HCT116 (cell line): Measurements from ENCODE around the gene LSM6. TPM values are rescaled to one million over a fixed set of nuclear protein-coding genes. Genes with fewer than 3 reads are reported as not detected.

ENCODE experiments used
- ATAC-seq: fragments of 200-7000 bp; cut with Tn5 transposase; 2 replicates; pipeline ENCODE4 v1.9.1; 2020; ENCODE audit warnings: mild to moderate bottlenecking, moderate library complexity
- BruUV-seq: library from RNA; stranded (reverse); fragments of 400-500 nt; replicated peaks from 2 replicates; lab custom pipeline; 2021; lab: Mats Ljungman, UMichigan
- CTCF ChIA-PET: fragments of 300-600 bp; sonication (Branson Sonifier 250); formaldehyde crosslinking; loops from one replicate; lab custom pipeline; 2021; ENCODE audit warnings: antibody characterized with exemption; lab: Charles Lee
- POLR2A ChIA-PET: fragments of 300-600, 350-600 bp; sonication (Branson Sonifier 250); formaldehyde crosslinking; loops from one replicate; lab custom pipeline; 2021; ENCODE audit warnings: antibody characterized with exemption; lab: Charles Lee
- RAD21 ChIA-PET, 2 experiments: fragments of 300-600 bp; sonication (Branson Sonifier 250); formaldehyde crosslinking; loops; one replicate each; lab custom pipeline; 2023; ENCODE audit warnings: low total read pairs in 2 of 2; ENCODE audit not compliant: uncharacterized antibody in 2 of 2, unreplicated experiment in 2 of 2, low non-redundant PET in 1 of 2; lab: Charles Lee
- DNase-seq: peaks from one replicate; pipeline ENCODE4 v3.0.0-alpha.2; 2010; ENCODE audit warnings: low read depth, low spot score
- H2AFZ ChIP-seq: fragments of 200-600 bp; shearing (Covaris generic), sonication (generic); 2 replicates; pipeline ENCODE4 v1.6.1; 2017; ENCODE audit warnings: low read depth, mixed run types, mixed read lengths, antibody characterized with exemption, low read length; ENCODE audit not compliant: poor library complexity, severe bottlenecking
- H3K27ac ChIP-seq: 2 replicates; pipeline ENCODE4 v1.5.1; 2012; ENCODE audit warnings: low read depth, low read length
- H3K27me3 ChIP-seq: fragments of 200-600 bp; sonication (generic); 2 replicates; pipeline ENCODE4 v1.6.1; 2016; ENCODE audit warnings: mixed run types, low read length, mixed read lengths; ENCODE audit not compliant: insufficient read depth
- H3K36me3 ChIP-seq, 2 experiments: fragments of 200-500 bp in 1 of 2; fragments of 200-600 bp in 1 of 2; sonication (Bioruptor generic) in 1 of 2; sonication (generic) in 1 of 2; 2 replicates each; pipeline versions ENCODE4 v1.5.1 to v1.6.1; 2014 to 2016; ENCODE audit warnings: low read length in 2 of 2, inconsistent platforms in 1 of 2, mixed read lengths in 1 of 2, mixed run types in 1 of 2; ENCODE audit not compliant: insufficient read depth in 2 of 2, control insufficient read depth in 1 of 2
- H3K4me1 ChIP-seq, 2 experiments: fragments of 200-600 bp in 1 of 2; sonication (generic) in 1 of 2; 2 replicates each; pipeline versions ENCODE4 v1.5.1 to v1.6.1; 2012 to 2017; ENCODE audit warnings: low read length in 2 of 2, inconsistent platforms in 1 of 2, mild to moderate bottlenecking in 1 of 2, mixed read lengths in 1 of 2, mixed run types in 1 of 2, moderate library complexity in 1 of 2; ENCODE audit not compliant: insufficient read depth in 2 of 2, control insufficient read depth in 1 of 2
- H3K4me2 ChIP-seq: fragments of 200-600 bp; sonication (generic); 2 replicates; pipeline ENCODE4 v1.6.1; 2017; ENCODE audit warnings: mixed run types, low read length, mixed read lengths
- H3K4me3 ChIP-seq, 2 experiments: fragments of 200-600 bp in 1 of 2; sonication (generic) in 1 of 2; replicated peaks in 1 of 2; 2 replicates each; pipeline ENCODE4 v1.5.1; 2011 to 2016; ENCODE audit warnings: low read length in 2 of 2, control low read depth in 1 of 2, low read depth in 1 of 2, mild to moderate bottlenecking in 1 of 2, mixed read lengths in 1 of 2, mixed run types in 1 of 2
- H3K79me2 ChIP-seq: fragments of 200-600 bp; sonication (generic); 2 replicates; pipeline ENCODE4 v1.6.1; 2017; ENCODE audit warnings: mild to moderate bottlenecking, mixed run types, low read length, moderate library complexity, mixed read lengths; ENCODE audit not compliant: insufficient read depth
- H3K9ac ChIP-seq: fragments of 200-600 bp; sonication (generic); 2 replicates; pipeline ENCODE4 v1.6.1; 2016; ENCODE audit warnings: low read length, mixed read lengths
- H3K9me2 ChIP-seq: fragments of 200-600 bp; sonication (generic), shearing (Covaris generic); 2 replicates; pipeline ENCODE4 v1.6.1; 2017; ENCODE audit warnings: mixed run types, mild to moderate bottlenecking, moderate library complexity; ENCODE audit not compliant: insufficient read depth
- H3K9me3 ChIP-seq, 2 experiments: fragments of 200-500 bp in 1 of 2; fragments of 200-600 bp in 1 of 2; sonication (Bioruptor generic) in 1 of 2; sonication (generic) in 1 of 2; 2 replicates each; pipeline ENCODE4 v1.6.1; 2014 to 2017; ENCODE audit warnings: low read length in 2 of 2, mixed read lengths in 2 of 2, inconsistent platforms in 1 of 2, low read depth in 1 of 2, mild to moderate bottlenecking in 1 of 2, mixed run types in 1 of 2, moderate library complexity in 1 of 2; ENCODE audit not compliant: control insufficient read depth in 1 of 2, insufficient read depth in 1 of 2
- H4K20me1 ChIP-seq: fragments of 200-600 bp; sonication (generic), shearing (Covaris generic); 2 replicates; pipeline ENCODE4 v1.6.1; 2017; ENCODE audit warnings: mixed run types, mild to moderate bottlenecking, moderate library complexity; ENCODE audit not compliant: insufficient read depth
- CBX3 ChIP-seq: IDR thresholded peaks from 2 replicates; pipeline ENCODE4 v1.6.1; 2012; ENCODE audit warnings: low read depth
- CEBPB ChIP-seq: IDR thresholded peaks from 2 replicates; pipeline ENCODE4 v1.6.1; 2012; ENCODE audit warnings: low read depth
- EGR1 ChIP-seq: IDR thresholded peaks from 2 replicates; pipeline ENCODE4 v1.6.1; 2012; ENCODE audit warnings: low read depth
- EZH2phosphoT487 ChIP-seq: fragments of 200-600 bp; IDR thresholded peaks from 2 replicates; pipeline ENCODE4 v1.6.1; 2018; ENCODE audit warnings: antibody characterized with exemption, borderline replicate concordance
- JUND ChIP-seq: IDR thresholded peaks from 2 replicates; pipeline ENCODE4 v1.6.1; 2012
- POLR2A ChIP-seq: IDR thresholded peaks from 2 replicates; pipeline ENCODE4 v1.7.0; 2011; ENCODE audit warnings: borderline replicate concordance; ENCODE audit not compliant: insufficient read depth, insufficient read length; ENCODE audit errors: extremely low read depth
- POLR2AphosphoS5 ChIP-seq: IDR thresholded peaks from 2 replicates; pipeline ENCODE4 v1.6.1; 2011; ENCODE audit warnings: mild to moderate bottlenecking, low read depth, low read length, moderate library complexity
- SRF ChIP-seq: IDR thresholded peaks from 2 replicates; pipeline ENCODE4 v1.6.1; 2012; ENCODE audit warnings: low read depth
- YY1 ChIP-seq: IDR thresholded peaks from 2 replicates; pipeline ENCODE4 v1.6.1; 2011; ENCODE audit warnings: low read length, low read depth, moderate library complexity, mild to moderate bottlenecking; ENCODE audit not compliant: insufficient replicate concordance; ENCODE audit errors: extremely low read depth
- ZNF274 ChIP-seq: fragments of 200-500 bp; sonication (Bioruptor generic); IDR thresholded peaks from 2 replicates; pipeline ENCODE4 v1.6.1; 2014; ENCODE audit warnings: mild to moderate bottlenecking, low read depth, low read length, inconsistent platforms
- intact Hi-C: fragments of 100-400 bp; cut with micrococcal nuclease; formaldehyde crosslinking; loops from 2 replicates; pipeline ENCODE4 v1.10.0; 2022
- total RNA-seq: library from RNA; stranded (reverse); gene quantifications from one replicate; pipeline ENCODE4 v1.2.1, GENCODE V29; 2021; ENCODE audit not compliant: unreplicated experiment
- TF ChIP-seq, protein P1 (sequence below), 3 experiments: fragments of 200-600 bp in 1 of 3; sonication (generic) in 1 of 3; IDR thresholded peaks in 2 of 3; conservative IDR thresholded peaks in 1 of 3; 2 replicates each; pipeline ENCODE4 v1.5.1; 2012 to 2017; ENCODE audit warnings: low read depth in 2 of 3, low read length in 2 of 3, antibody characterized with exemption in 1 of 3, borderline replicate concordance in 1 of 3, control low read depth in 1 of 3, mild to moderate bottlenecking in 1 of 3, mixed read lengths in 1 of 3, mixed run types in 1 of 3, moderate library complexity in 1 of 3; ENCODE audit not compliant: insufficient read depth in 1 of 3

LSM6 gene
- total RNA-seq, 1 experiment from 2014 or later: 57.4 TPM

GRCh38 chr4:146235654-146236177 lies 60.2 kb downstream of the LSM6 start (continued):
- TF ChIP-seq, protein P1, sequence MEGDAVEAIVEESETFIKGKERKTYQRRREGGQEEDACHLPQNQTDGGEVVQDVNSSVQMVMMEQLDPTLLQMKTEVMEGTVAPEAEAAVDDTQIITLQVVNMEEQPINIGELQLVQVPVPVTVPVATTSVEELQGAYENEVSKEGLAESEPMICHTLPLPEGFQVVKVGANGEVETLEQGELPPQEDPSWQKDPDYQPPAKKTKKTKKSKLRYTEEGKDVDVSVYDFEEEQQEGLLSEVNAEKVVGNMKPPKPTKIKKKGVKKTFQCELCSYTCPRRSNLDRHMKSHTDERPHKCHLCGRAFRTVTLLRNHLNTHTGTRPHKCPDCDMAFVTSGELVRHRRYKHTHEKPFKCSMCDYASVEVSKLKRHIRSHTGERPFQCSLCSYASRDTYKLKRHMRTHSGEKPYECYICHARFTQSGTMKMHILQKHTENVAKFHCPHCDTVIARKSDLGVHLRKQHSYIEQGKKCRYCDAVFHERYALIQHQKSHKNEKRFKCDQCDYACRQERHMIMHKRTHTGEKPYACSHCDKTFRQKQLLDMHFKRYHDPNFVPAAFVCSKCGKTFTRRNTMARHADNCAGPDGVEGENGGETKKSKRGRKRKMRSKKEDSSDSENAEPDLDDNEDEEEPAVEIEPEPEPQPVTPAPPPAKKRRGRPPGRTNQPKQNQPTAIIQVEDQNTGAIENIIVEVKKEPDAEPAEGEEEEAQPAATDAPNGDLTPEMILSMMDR (IDR thresholded peaks at IDR 0.05 in 2 of 3, conservative IDR thresholded peaks at IDR 0.05 in 1 of 3; ENCODE audit: borderline replicate concordance in 1 of 3, insufficient read depth in 1 of 3, low read depth in 2 of 3, low read length in 2 of 3): no peak
- no peak for TF ChIP-seq JUND
- TF ChIP-seq EZH2phosphoT487: no peak
- TF ChIP-seq POLR2A: no peak
- TF ChIP-seq YY1: no peak
- TF ChIP-seq CEBPB: no peak

GRCh38 chr4:146236216-146236615 lies 60.7 kb downstream of the LSM6 start:
- RAD21 ChIA-PET: no interaction called here
- H3K9me3 ChIP-seq: no peaks in the 10 kb centered on the region
- no peaks in the 10 kb centered on the region for H3K27me3 ChIP-seq
- no peak overlapping the region for H2AFZ ChIP-seq
- no peaks in the 10 kb centered on the region for H4K20me1 ChIP-seq
- H3K4me2 ChIP-seq: no peak overlapping the region
- no peaks in the 10 kb centered on the region for H3K36me3 ChIP-seq
- BruUV-seq: no TSS peak
- peaks cover 8 to 17% of the 10 kb centered on the region in 2 experiments for H3K4me1 ChIP-seq
- ATAC-seq: no peak
- intact Hi-C loops: no loop called here
- DNase-seq: no peak
- no peak overlapping the region for H3K4me3 ChIP-seq
- H3K9ac ChIP-seq: no peak overlapping the region
- H3K27ac ChIP-seq: no peak overlapping the region
- TF ChIP-seq ZNF274 (no peak), POLR2AphosphoS5 (no peak), CBX3 (no peak), EGR1 (no peak), SRF (no peak)
- POLR2A ChIA-PET: no interaction called here
- CTCF ChIA-PET: no interaction called here
- no peaks in the 10 kb centered on the region for H3K79me2 ChIP-seq
- H3K9me2 ChIP-seq: no peaks in the 10 kb centered on the region
